SK-N-SH treated with all-trans-retinoic acid at 6 μM for 48 hours (cell line): ENCODE measurements around the gene ANG.
A peak's percentile ranks its signal among the peaks of the same experiment; 100 is the strongest.
"Not testable (repeated sequence)": the region's sequence is repeated elsewhere in the genome, so short reads cannot be mapped to it uniquely, and the experiment has no call there.

Experiments used
- ATAC-seq: fragments of 200-7000 bp; cut with Tn5 transposase; 3 replicates; pipeline ENCODE4 v1.9.1; 2020; ENCODE audit warnings: mild to moderate bottlenecking, moderate library complexity
- ARNTL ChIP-seq: fragments of 450-650 bp; formaldehyde crosslinking; IDR thresholded peaks from 2 replicates; pipeline ENCODE4 v1.5.0; 2020; ENCODE audit warnings: low read depth, mild to moderate bottlenecking, moderate library complexity, borderline replicate concordance
- ESRRG ChIP-seq: fragments of 250-450 bp; sonication (Bioruptor Pico); IDR thresholded peaks from 2 replicates; pipeline ENCODE4 v1.6.1; 2021; ENCODE audit warnings: mild to moderate bottlenecking
- GLIS3 ChIP-seq: fragments of 250-450 bp; sonication (Bioruptor Pico); IDR thresholded peaks from 2 replicates; pipeline ENCODE4 v1.5.0; 2020; ENCODE audit warnings: mild to moderate bottlenecking, moderate library complexity
- ISL1 ChIP-seq: fragments of 250-450 bp; sonication (Bioruptor Pico); IDR thresholded peaks from 2 replicates; pipeline ENCODE4 v2.1.2; 2022; ENCODE audit warnings: mild to moderate bottlenecking, moderate library complexity
- PPARA ChIP-seq: fragments of 250-450 bp; sonication (Bioruptor Pico); IDR thresholded peaks from 2 replicates; pipeline ENCODE4 v1.5.0; 2020; ENCODE audit warnings: mild to moderate bottlenecking, borderline replicate concordance
- RARB ChIP-seq: fragments of 250-450 bp; sonication (Bioruptor Pico); IDR thresholded peaks from 2 replicates; pipeline ENCODE4 v1.8.0; 2021; ENCODE audit warnings: mild to moderate bottlenecking, moderate library complexity
- SNAI2 ChIP-seq: fragments of 250-450 bp; sonication (Bioruptor Pico); IDR thresholded peaks from 2 replicates; pipeline ENCODE4 v1.5.0; 2020; ENCODE audit warnings: mild to moderate bottlenecking, moderate library complexity
- TCF4 ChIP-seq: fragments of 250-450 bp; sonication (Bioruptor Pico); IDR thresholded peaks from 2 replicates; pipeline ENCODE4 v1.8.0; 2021; ENCODE audit warnings: mild to moderate bottlenecking, moderate library complexity, borderline replicate concordance
- TOX ChIP-seq: fragments of 250-450 bp; sonication (Bioruptor Pico); IDR thresholded peaks from 2 replicates; pipeline ENCODE4 v1.8.0; 2021; ENCODE audit warnings: mild to moderate bottlenecking, moderate library complexity, borderline replicate concordance
- ZC3H10 ChIP-seq: fragments of 250-450 bp; sonication (Bioruptor Pico); IDR thresholded peaks from 2 replicates; pipeline ENCODE4 v1.5.1; 2021; ENCODE audit warnings: mild to moderate bottlenecking, moderate library complexity
- ZFP3 ChIP-seq: fragments of 250-450 bp; sonication (Bioruptor Pico); IDR thresholded peaks from 2 replicates; pipeline ENCODE4 v1.5.0; 2020; ENCODE audit warnings: mild to moderate bottlenecking, moderate library complexity
- ZFP30 ChIP-seq: fragments of 450-650 bp; formaldehyde crosslinking; IDR thresholded peaks from 2 replicates; pipeline ENCODE4 v1.5.0; 2022; ENCODE audit warnings: mild to moderate bottlenecking, moderate library complexity
- ZNF565 ChIP-seq: fragments of 450-650 bp; formaldehyde crosslinking; conservative IDR thresholded peaks from 2 replicates; pipeline ENCODE4 v1.5.0; 2020; ENCODE audit warnings: low read depth, mild to moderate bottlenecking, moderate library complexity
- ZNF70 ChIP-seq: fragments of 450-650 bp; formaldehyde crosslinking; IDR thresholded peaks from 2 replicates; pipeline ENCODE4 v1.5.0; 2020; ENCODE audit warnings: mild to moderate bottlenecking, moderate library complexity
- ZNF8 ChIP-seq: fragments of 450-650 bp; formaldehyde crosslinking; IDR thresholded peaks from 2 replicates; pipeline ENCODE4 v1.5.0; 2020; ENCODE audit warnings: mild to moderate bottlenecking, moderate library complexity
- TF ChIP-seq, protein P1 (sequence below): fragments of 250-450 bp; sonication (Bioruptor Pico); IDR thresholded peaks from 2 replicates; pipeline ENCODE4 v1.5.0; 2020; ENCODE audit warnings: mild to moderate bottlenecking, moderate library complexity
- TF ChIP-seq, protein P2 (sequence below): fragments of 250-450 bp; sonication (Bioruptor Pico); IDR thresholded peaks from 2 replicates; pipeline ENCODE4 v1.8.0; 2020; ENCODE audit warnings: mild to moderate bottlenecking, moderate library complexity, borderline replicate concordance
- TF ChIP-seq, protein P3 (sequence below): fragments of 250-450 bp; sonication (Bioruptor Pico); IDR thresholded peaks from 2 replicates; pipeline ENCODE4 v1.5.1; 2021; ENCODE audit warnings: mild to moderate bottlenecking, moderate library complexity

ANG gene

DNA sequence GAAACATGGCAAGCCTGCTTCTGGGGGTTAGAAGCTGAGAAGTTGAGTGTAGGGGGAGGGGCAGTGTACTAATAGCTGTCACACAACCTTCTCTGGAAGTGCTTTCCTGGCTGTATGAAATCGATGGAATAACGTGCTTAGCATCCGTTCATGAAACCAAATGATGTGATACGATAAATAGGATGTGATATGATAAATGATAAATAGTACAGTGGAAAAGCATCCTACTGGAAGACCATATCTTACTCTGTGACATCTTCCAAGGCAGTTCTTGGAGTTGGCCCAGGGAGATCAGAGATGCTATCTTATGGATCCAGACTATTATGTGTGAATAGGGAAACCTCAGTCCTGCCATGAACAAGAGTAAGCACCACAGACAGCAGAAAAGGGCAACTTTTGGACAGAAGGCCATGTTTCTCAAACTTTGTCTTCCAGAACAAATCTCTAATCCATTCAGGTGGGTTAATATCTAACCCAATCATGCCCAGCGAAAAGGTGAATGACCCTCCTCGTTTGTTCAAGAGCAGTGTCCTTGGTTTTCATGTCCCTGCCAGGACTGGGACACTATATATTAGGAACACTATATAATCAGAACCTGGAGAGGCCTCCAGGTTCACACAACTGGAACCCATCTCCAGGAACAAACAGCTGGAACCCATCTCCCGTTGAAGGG, at the start of gene ANG:
ANG (plus strand) TSS at position 598 of the 673 bp plus-strand sequence. CDS start 4,801 bp downstream, outside the sequence.
- TF ChIP-seq TCF4 (no peak), ZNF565 (CRISPR knock-in tag) (no peak), PPARA (no peak), ZFP3 (CRISPR knock-in tag) (no peak), RARB (CRISPR knock-in tag) (no peak), ZNF70 (CRISPR knock-in tag) (no peak), ZC3H10 (CRISPR knock-in tag) (no peak), ARNTL (CRISPR knock-in tag) (no peak)
- TF ChIP-seq, protein P1, sequence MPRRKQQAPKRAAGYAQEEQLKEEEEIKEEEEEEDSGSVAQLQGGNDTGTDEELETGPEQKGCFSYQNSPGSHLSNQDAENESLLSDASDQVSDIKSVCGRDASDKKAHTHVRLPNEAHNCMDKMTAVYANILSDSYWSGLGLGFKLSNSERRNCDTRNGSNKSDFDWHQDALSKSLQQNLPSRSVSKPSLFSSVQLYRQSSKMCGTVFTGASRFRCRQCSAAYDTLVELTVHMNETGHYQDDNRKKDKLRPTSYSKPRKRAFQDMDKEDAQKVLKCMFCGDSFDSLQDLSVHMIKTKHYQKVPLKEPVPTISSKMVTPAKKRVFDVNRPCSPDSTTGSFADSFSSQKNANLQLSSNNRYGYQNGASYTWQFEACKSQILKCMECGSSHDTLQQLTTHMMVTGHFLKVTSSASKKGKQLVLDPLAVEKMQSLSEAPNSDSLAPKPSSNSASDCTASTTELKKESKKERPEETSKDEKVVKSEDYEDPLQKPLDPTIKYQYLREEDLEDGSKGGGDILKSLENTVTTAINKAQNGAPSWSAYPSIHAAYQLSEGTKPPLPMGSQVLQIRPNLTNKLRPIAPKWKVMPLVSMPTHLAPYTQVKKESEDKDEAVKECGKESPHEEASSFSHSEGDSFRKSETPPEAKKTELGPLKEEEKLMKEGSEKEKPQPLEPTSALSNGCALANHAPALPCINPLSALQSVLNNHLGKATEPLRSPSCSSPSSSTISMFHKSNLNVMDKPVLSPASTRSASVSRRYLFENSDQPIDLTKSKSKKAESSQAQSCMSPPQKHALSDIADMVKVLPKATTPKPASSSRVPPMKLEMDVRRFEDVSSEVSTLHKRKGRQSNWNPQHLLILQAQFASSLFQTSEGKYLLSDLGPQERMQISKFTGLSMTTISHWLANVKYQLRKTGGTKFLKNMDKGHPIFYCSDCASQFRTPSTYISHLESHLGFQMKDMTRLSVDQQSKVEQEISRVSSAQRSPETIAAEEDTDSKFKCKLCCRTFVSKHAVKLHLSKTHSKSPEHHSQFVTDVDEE (CRISPR knock-in tag) = no peak
- TF ChIP-seq, protein P2, sequence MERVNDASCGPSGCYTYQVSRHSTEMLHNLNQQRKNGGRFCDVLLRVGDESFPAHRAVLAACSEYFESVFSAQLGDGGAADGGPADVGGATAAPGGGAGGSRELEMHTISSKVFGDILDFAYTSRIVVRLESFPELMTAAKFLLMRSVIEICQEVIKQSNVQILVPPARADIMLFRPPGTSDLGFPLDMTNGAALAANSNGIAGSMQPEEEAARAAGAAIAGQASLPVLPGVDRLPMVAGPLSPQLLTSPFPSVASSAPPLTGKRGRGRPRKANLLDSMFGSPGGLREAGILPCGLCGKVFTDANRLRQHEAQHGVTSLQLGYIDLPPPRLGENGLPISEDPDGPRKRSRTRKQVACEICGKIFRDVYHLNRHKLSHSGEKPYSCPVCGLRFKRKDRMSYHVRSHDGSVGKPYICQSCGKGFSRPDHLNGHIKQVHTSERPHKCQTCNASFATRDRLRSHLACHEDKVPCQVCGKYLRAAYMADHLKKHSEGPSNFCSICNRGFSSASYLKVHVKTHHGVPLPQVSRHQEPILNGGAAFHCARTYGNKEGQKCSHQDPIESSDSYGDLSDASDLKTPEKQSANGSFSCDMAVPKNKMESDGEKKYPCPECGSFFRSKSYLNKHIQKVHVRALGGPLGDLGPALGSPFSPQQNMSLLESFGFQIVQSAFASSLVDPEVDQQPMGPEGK = no peak

DNA sequence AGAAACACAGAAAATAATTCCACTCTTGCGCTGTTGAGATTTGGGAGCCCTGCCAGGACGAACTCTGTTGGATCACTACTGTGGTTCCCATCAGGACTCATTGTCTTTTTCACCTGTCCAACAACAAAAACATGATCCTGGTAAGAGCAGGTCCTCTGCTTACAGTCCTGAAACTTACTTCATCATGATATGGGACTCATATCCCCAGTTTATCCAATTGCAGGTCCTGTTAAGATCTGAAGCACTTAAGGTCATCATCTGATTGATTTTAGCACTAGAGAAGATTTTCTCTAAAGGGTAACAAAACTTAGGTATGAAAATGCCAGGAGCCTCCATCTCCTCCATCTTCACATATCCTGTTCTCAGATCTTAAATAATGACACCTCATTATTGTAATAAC, 47.0 kb upstream of the ANG start, which contains the start of gene OR6S1:
OR6S1 (minus strand) TSS at position 101 of the 400 bp plus-strand sequence; CDS start at position 101, 0 bp downstream.
- no peak for TF ChIP-seq TOX (CRISPR knock-in tag)
- no peak for TF ChIP-seq RARB (CRISPR knock-in tag)
- no peak for ATAC-seq

More for the DNA sequence above, at the start of gene ANG:
- ATAC-seq = no peak

DNA sequence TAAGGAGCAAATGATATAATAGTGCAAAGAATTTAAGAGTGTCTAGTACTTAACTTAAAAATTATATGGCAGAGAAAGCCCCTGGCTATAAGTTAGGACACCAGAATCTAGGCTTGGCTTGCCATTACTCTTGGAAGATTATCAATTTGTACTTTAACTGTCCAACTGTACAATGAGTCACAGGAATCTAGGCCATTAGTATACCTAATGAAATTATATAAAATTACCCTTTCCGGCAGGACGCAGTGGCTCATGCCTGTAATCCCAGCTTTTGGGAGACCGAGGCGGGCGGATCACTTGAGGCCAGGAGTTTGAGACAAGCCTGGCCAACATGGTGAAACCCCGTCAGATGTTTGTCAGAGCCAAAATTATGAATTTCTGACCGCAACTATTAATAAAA, 46.4 kb upstream of the ANG start:
- TF ChIP-seq ISL1 (peak; percentile 64), TOX (CRISPR knock-in tag) (no peak)
- peak; percentile 74 for ATAC-seq

DNA sequence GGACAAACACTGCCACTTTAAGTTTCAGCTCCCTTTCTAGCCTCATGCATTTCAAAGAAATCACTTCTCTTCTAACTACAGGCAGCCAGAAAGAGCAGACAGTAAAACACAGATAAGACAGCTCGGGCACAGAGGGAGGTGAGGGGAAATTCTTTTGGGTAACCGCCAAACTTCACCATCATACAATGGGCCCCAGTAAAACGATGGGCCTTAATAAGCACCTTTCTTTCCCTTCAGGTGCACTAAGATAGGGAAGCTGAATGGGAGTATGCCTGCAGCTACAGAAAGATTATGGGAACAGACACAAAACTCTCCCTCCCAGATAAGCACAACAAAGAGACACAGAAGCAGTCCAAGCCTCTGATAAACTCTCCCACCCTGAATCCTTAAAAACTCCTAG, 45.8 kb upstream of the ANG start:
- not testable (repeated sequence) for ATAC-seq

DNA sequence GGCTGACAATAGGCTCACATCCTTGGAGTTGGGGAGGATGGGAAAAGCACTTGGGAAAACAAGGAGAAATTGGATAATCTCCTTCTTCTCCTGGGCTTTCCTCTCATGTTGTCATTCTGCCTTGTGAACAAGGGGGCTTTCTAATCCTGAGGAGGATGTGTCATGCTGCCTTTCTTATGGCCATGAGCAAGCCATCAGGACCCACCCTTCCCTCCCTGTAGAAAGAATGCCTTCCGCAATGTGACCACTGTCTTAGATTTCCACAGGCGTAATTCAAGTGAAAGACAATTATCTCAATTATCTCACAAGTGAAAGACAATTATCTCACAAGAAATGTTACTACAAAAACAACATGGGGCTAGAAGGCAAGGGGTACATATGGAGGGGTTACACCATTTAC, 44.0 kb upstream of the ANG start:
- no peak for TF ChIP-seq ZNF8 (CRISPR knock-in tag)
- TF ChIP-seq, protein P2 = no peak
- TF ChIP-seq, protein P3, sequence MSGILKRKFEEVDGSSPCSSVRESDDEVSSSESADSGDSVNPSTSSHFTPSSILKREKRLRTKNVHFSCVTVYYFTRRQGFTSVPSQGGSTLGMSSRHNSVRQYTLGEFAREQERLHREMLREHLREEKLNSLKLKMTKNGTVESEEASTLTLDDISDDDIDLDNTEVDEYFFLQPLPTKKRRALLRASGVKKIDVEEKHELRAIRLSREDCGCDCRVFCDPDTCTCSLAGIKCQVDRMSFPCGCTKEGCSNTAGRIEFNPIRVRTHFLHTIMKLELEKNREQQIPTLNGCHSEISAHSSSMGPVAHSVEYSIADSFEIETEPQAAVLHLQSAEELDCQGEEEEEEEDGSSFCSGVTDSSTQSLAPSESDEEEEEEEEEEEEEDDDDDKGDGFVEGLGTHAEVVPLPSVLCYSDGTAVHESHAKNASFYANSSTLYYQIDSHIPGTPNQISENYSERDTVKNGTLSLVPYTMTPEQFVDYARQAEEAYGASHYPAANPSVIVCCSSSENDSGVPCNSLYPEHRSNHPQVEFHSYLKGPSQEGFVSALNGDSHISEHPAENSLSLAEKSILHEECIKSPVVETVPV = no peak
- no peak for TF ChIP-seq ZFP30 (CRISPR knock-in tag)
- TF ChIP-seq ZFP3 (CRISPR knock-in tag) = no peak
- ATAC-seq = no peak

DNA sequence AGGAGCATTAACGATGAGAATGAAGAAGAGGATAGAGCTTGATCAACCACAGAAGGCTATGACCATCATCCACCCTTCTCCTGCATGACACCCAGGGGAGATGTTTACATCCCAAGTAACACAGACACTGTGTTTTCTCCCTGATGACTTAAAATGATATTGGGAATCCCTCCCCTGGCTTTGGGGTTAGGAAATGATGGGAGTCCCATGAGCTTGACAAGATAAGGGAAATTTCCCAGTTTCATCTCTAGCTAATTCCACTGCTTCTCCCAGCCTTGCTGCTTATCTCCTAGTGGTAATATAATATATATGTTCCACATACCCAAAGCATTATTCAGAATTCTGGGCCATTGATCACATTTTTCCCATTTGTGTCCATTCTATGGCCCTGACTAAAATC, 43.1 kb upstream of the ANG start:
- TF ChIP-seq ZNF8 (CRISPR knock-in tag) = no peak
- TF ChIP-seq ESRRG (CRISPR knock-in tag) = no peak
- no peak for TF ChIP-seq ZNF565 (CRISPR knock-in tag)
- no peak for TF ChIP-seq ISL1
- no peak for TF ChIP-seq PPARA
- no peak for TF ChIP-seq ARNTL (CRISPR knock-in tag)
- TF ChIP-seq SNAI2 (CRISPR knock-in tag) = no peak
- TF ChIP-seq ZC3H10 (CRISPR knock-in tag) = no peak
- no peak for TF ChIP-seq ZFP3 (CRISPR knock-in tag)
- TF ChIP-seq TOX (CRISPR knock-in tag) = no peak
- TF ChIP-seq, protein P2 = no peak
- no peak for TF ChIP-seq GLIS3

More for the DNA sequence above, 43.1 kb upstream of the ANG start:
- no peak for ATAC-seq
